B cell (primary cell): ENCODE results near the gene NEK6. TPM values are rescaled to one million over a fixed set of nuclear protein-coding genes. Genes with fewer than 3 reads are reported as not detected.
A peak's percentile ranks its signal among the peaks of the same experiment; 100 is the strongest.

ENCODE experiments used
- ATAC-seq: fragments of 200-7000 bp; cut with Tn5 transposase; one replicate; pipeline ENCODE4 v1.10.0; 2021; ENCODE audit warnings: low read depth, mild to moderate bottlenecking, moderate number of reproducible peaks, moderate library complexity
- CTCF ChIA-PET: fragments of 350-600 bp; sonication (Branson Sonifier 250); formaldehyde crosslinking; loops from one replicate; lab custom pipeline; 2021; ENCODE audit warnings: antibody characterized with exemption, inconsistent platforms; lab: Charles Lee
- POLR2A ChIA-PET: fragments of 350-600 bp; sonication (Branson Sonifier 250); formaldehyde crosslinking; loops from one replicate; lab custom pipeline; 2021; ENCODE audit warnings: antibody characterized with exemption; lab: Charles Lee
- DNase-seq: peaks from one replicate; pipeline ENCODE4 v3.0.0; 2013
- H2AFZ ChIP-seq: 2 replicates; pipeline ENCODE4 v1.6.1; 2012; ENCODE audit warnings: mild to moderate bottlenecking, low read depth, low read length; ENCODE audit not compliant: insufficient read depth, poor library complexity, severe bottlenecking
- H3K27ac ChIP-seq, 2 donors: 1 replicate in 1 of 2; 2 replicates in 1 of 2; pipeline ENCODE4 v1.5.1; 2012 to 2013; ENCODE audit warnings: low read length in 2 of 2, mild to moderate bottlenecking in 2 of 2, moderate library complexity in 1 of 2
- H3K27me3 ChIP-seq, 4 experiments: fragments of 200-600 bp in 1 of 4; sonication (generic) in 1 of 4; replicated peaks in 1 of 4; 1 replicate in 2 of 4; 2 replicates in 2 of 4; pipeline versions ENCODE4 v1.6.1 to v1.7.0; 2013 to 2016; ENCODE audit warnings: low read length in 3 of 4, mild to moderate bottlenecking in 2 of 4, mixed read lengths in 1 of 4, moderate library complexity in 1 of 4; ENCODE audit not compliant: insufficient read depth in 4 of 4, control insufficient read depth in 3 of 4; ENCODE audit errors: control extremely low read depth in 1 of 4
- H3K36me3 ChIP-seq, 2 experiments: replicated peaks in 1 of 2; 1 replicate in 1 of 2; 2 replicates in 1 of 2; pipeline versions ENCODE4 v1.6.1 to v1.7.1; 2013; ENCODE audit warnings: low read length in 1 of 2; ENCODE audit not compliant: insufficient read depth in 2 of 2, control insufficient read depth in 1 of 2; ENCODE audit errors: control extremely low read depth in 1 of 2, extremely low read depth in 1 of 2
- H3K4me1 ChIP-seq, 2 donors: fragments of 200-600 bp in 1 of 2; sonication (generic) in 1 of 2; 1 replicate in 1 of 2; 2 replicates in 1 of 2; pipeline versions ENCODE4 v1.5.1 to v1.6.1; 2013 to 2017; ENCODE audit warnings: low read length in 2 of 2; ENCODE audit not compliant: control insufficient read depth in 2 of 2, insufficient read depth in 2 of 2
- H3K4me2 ChIP-seq: replicated peaks from 2 replicates; pipeline ENCODE3; 2012; ENCODE audit warnings: mild to moderate bottlenecking, low read depth, low read length; ENCODE audit not compliant: poor library complexity, severe bottlenecking
- H3K4me3 ChIP-seq, 5 experiments: fragments of 200-600 bp in 1 of 5; sonication (generic) in 1 of 5; 1 replicate in 3 of 5; 2 replicates in 2 of 5; pipeline versions ENCODE4 v1.5.1 to v1.7.0; 2011 to 2016; ENCODE audit warnings: low read length in 4 of 5, mild to moderate bottlenecking in 4 of 5, low read depth in 2 of 5, control low read depth in 1 of 5, moderate library complexity in 1 of 5; ENCODE audit not compliant: insufficient read depth in 1 of 5; ENCODE audit errors: control extremely low read depth in 1 of 5, extremely low read depth in 1 of 5
- H3K79me2 ChIP-seq: fragments of 200-600 bp; sonication (generic); one replicate; pipeline ENCODE4 v1.6.0; 2016; ENCODE audit warnings: low read length; ENCODE audit not compliant: control insufficient read depth, insufficient read depth
- H3K9ac ChIP-seq: fragments of 200-600 bp; sonication (generic); 2 replicates; pipeline ENCODE4 v1.6.1; 2017; ENCODE audit warnings: mild to moderate bottlenecking, low read length, moderate library complexity
- H3K9me3 ChIP-seq, 3 donors: one replicate each; pipeline versions ENCODE4 v1.6.1 to v1.7.1; 2013; ENCODE audit warnings: low read length in 2 of 3; ENCODE audit not compliant: control insufficient read depth in 2 of 3, insufficient read depth in 1 of 3; ENCODE audit errors: control extremely low read depth in 1 of 3
- H4K20me1 ChIP-seq: 2 replicates; pipeline ENCODE4 v1.6.0; 2012; ENCODE audit warnings: mild to moderate bottlenecking, low read length; ENCODE audit not compliant: insufficient read depth, control insufficient read depth, poor library complexity, severe bottlenecking
- H3K27ac Mint-ChIP-seq: one replicate; pipeline ENCODE4 v1.8.0; 2021; ENCODE audit warnings: mixed read lengths
- H3K27me3 Mint-ChIP-seq: one replicate; pipeline ENCODE4 v1.8.0; 2021; ENCODE audit warnings: mixed read lengths
- H3K4me1 Mint-ChIP-seq: one replicate; pipeline ENCODE4 v1.8.0; 2021; ENCODE audit warnings: mixed read lengths
- H3K4me3 Mint-ChIP-seq: one replicate; pipeline ENCODE4 v1.8.0; 2021; ENCODE audit warnings: mixed read lengths
- H3K9me3 Mint-ChIP-seq: one replicate; pipeline ENCODE4 v1.8.0; 2022; ENCODE audit warnings: mixed read lengths; ENCODE audit not compliant: insufficient read depth
- EZH2 ChIP-seq: IDR thresholded peaks from 2 replicates; pipeline ENCODE4 v1.6.1; 2012; ENCODE audit warnings: borderline replicate concordance, low read depth, mild to moderate bottlenecking, moderate library complexity, low read length; ENCODE audit not compliant: insufficient read depth, poor library complexity, severe bottlenecking
- WGBS: methylation state at CpG from one replicate; pipeline ENCODE4 v1.1.5; 2013; ENCODE audit warnings: missing lambda C conversion rate; ENCODE audit not compliant: insufficient coverage; 5-methylcytosine and 5-hydroxymethylcytosine counted together
- intact Hi-C: fragments of 100-400 bp; cut with micrococcal nuclease; formaldehyde crosslinking; loops from one replicate; pipeline ENCODE4 v1.10.0; 2022
- polyA plus RNA-seq: library from polyadenylated mRNA; depleted of rRNA; stranded (reverse); fragments of >200 nt; gene quantifications from 2 replicates; pipeline ENCODE4 v1.2.3, GENCODE V29; 2012
- total RNA-seq, 2 donors: library from RNA; stranded (reverse); fragments of 120-200 nt in 1 of 2; gene quantifications; 1 replicate in 1 of 2; 2 replicates in 1 of 2; pipeline versions ENCODE4 v1.2.3 to v1.2.4, GENCODE V29; 2013 to 2022
- TF ChIP-seq, protein P1 (sequence below): fragments of 200-600 bp; IDR thresholded peaks from one replicate; pipeline ENCODE4 v1.8.0; 2022; ENCODE audit warnings: antibody characterized with exemption, mild to moderate bottlenecking

The NEK6 gene
- total and polyA plus RNA-seq, 2 donors (not counting 1 experiment from before 2014, with no cell fraction given): 40.0 to 63.1 TPM

GRCh38 chr9:124325816-124326215, 68.1 kb downstream of the NEK6 start:
- POLR2A ChIA-PET: no interaction called here
- CTCF ChIA-PET: interaction anchor here (1.1 to 2.5 kb wide), 8 partner anchors 13 to 203 kb away, joined by 4 to 32 read pairs (median 8); no protein-coding TSS in a partner anchor
- peak overlapping the region; percentile 90 for H3K27ac Mint-ChIP-seq

DNA sequence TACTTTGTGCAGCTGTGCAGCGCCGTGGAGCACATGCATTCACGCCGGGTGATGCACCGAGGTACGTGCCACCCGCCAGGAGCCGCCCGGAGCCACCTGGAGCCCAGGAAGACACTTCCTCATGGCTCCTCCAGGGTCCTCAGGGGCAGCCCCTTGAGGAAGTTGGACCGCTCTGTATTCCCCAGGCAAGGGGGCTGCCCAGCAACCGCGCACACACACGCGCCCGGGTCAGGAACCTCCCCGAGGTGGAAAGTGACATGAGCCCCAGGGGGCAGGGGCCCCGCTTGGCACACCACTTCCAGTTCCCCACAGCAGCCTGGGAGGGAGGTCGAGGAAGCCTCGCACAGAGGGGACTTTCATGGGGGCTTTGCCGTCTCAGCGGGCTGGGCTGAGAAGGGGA, 68.6 kb downstream of the NEK6 start:
- Mint-ChIP-seq H3K4me1 (peaks cover 27% of the 10 kb centered on the region), H3K27me3 (no peaks in the 10 kb centered on the region), H3K9me3 (no peaks in the 10 kb centered on the region), H3K27ac (peak overlapping the region; percentile 50), H3K4me3 (no peak overlapping the region)
- Histone ChIP-seq H3K27me3 (no peaks in the 10 kb centered on the region), H3K4me2 (no peak overlapping the region), H4K20me1 (no peaks in the 10 kb centered on the region), H3K9ac (no peak overlapping the region), H3K79me2 (peaks cover 12% of the 10 kb centered on the region), H3K36me3 (peaks cover 0 to 64% of the 10 kb centered on the region in 2 experiments), H2AFZ (no peak overlapping the region), H3K9me3 (no peaks in the 10 kb centered on the region), H3K4me1 (peaks cover 0 to 22% of the 10 kb centered on the region in 2 donors), H3K4me3 (no peak overlapping the region), H3K27ac (no peak overlapping the region)
- no peak for ATAC-seq
- no peak for DNase-seq
- intact Hi-C loops: no loop called here
- POLR2A ChIA-PET: interaction anchor here (0.6 kb wide), 1 partner anchor 57 kb away, joined by 3 read pairs; no protein-coding TSS in a partner anchor
- 82% methylated on average over 20 of the region's 21 CpGs for WGBS
- TF ChIP-seq, protein P1, sequence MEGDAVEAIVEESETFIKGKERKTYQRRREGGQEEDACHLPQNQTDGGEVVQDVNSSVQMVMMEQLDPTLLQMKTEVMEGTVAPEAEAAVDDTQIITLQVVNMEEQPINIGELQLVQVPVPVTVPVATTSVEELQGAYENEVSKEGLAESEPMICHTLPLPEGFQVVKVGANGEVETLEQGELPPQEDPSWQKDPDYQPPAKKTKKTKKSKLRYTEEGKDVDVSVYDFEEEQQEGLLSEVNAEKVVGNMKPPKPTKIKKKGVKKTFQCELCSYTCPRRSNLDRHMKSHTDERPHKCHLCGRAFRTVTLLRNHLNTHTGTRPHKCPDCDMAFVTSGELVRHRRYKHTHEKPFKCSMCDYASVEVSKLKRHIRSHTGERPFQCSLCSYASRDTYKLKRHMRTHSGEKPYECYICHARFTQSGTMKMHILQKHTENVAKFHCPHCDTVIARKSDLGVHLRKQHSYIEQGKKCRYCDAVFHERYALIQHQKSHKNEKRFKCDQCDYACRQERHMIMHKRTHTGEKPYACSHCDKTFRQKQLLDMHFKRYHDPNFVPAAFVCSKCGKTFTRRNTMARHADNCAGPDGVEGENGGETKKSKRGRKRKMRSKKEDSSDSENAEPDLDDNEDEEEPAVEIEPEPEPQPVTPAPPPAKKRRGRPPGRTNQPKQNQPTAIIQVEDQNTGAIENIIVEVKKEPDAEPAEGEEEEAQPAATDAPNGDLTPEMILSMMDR: no peak
- no peak for TF ChIP-seq EZH2
- CTCF ChIA-PET: interaction anchor here (1.7 to 2.5 kb wide), 2 partner anchors 193 to 200 kb away, joined by 12 to 32 read pairs; no protein-coding TSS in a partner anchor

More at GRCh38 chr9:124325816-124326215, 68.1 kb downstream of the NEK6 start:
- no peak overlapping the region for H2AFZ ChIP-seq
- DNase-seq (no peak), ATAC-seq (no peak)
- intact Hi-C loops: loop anchor here (1.0 to 2.0 kb wide), 2 partner anchors 59 to 200 kb away; no protein-coding TSS in a partner anchor
- peaks cover 0 to 66% of the 10 kb centered on the region in 2 experiments for H3K36me3 ChIP-seq
- H3K9ac ChIP-seq: no peak overlapping the region
- no peaks in the 10 kb centered on the region for H3K27me3 ChIP-seq
- H3K4me1 ChIP-seq: peaks cover 0 to 22% of the 10 kb centered on the region in 2 donors
- H3K4me3 Mint-ChIP-seq: no peak overlapping the region
- no peak overlapping the region for H3K4me3 ChIP-seq
- H3K4me2 ChIP-seq: no peak overlapping the region
- H3K79me2 ChIP-seq: peaks cover 12% of the 10 kb centered on the region
- no peaks in the 10 kb centered on the region for H3K9me3 Mint-ChIP-seq
- H3K27me3 Mint-ChIP-seq: no peaks in the 10 kb centered on the region
- H4K20me1 ChIP-seq: no peaks in the 10 kb centered on the region
- 100% methylated on average over 5 of the region's 6 CpGs for WGBS
- peaks cover 27% of the 10 kb centered on the region for H3K4me1 Mint-ChIP-seq
- TF ChIP-seq, protein P1: no peak
- TF ChIP-seq EZH2: no peak
- H3K9me3 ChIP-seq: no peaks in the 10 kb centered on the region
- H3K27ac ChIP-seq: peak overlapping the region in 1 of 2 donors; percentile 36
